ENCODE measurements around the gene DPCD. TPM values are rescaled to one million over a fixed set of nuclear protein-coding genes. Genes with fewer than 3 reads are reported as not detected.
"Not testable (repeated sequence)": the region's sequence is repeated elsewhere in the genome, so short reads cannot be mapped to it uniquely, and the experiment has no call there.

Gene DPCD
- total and polyA plus RNA-seq, 10 donors, result 3.2 to 9.6 (median 4.5) TPM

GRCh38 chr10:101580486-101581399 is 7.4 kb upstream of the DPCD start:
- Histone ChIP-seq H3K4me1 (peaks cover 0 to 2% (median 0%) of the 10 kb centered on the region in 6 donors), H3K27ac (no peak overlapping the region), H3K27me3 (replicated peaks in 1 of 7) (no peaks in the 10 kb centered on the region), H3K9me3 (no peaks in the 10 kb centered on the region), H3K4me3 (no peak overlapping the region), H3K36me3 (peaks cover 0 to 94% (median 48%) of the 10 kb centered on the region in 6 donors)
- no peak for DNase-seq
- 88 to 94% (median 92%) methylated on average over 8 to 10 of the region's 10 CpGs for WGBS, 5 donors
- intact Hi-C loops (cut with DNase I; ENCODE audit: low total_unique reads), result no loop called here
- TF ChIP-seq POLR2AphosphoS5 (IDR thresholded peaks at IDR 0.05) (no peak), CTCF (IDR thresholded peaks at IDR 0.05 in 8 of 11, conservative IDR thresholded peaks at IDR 0.05 in 3 of 11) (no peak), POLR2A (IDR thresholded peaks at IDR 0.05) (no peak)

- H3K27me3 ChIP-seq (replicated peaks in 1 of 7), result no peaks in the 10 kb centered on the region
- TF ChIP-seq POLR2AphosphoS5 (IDR thresholded peaks at IDR 0.05) (no peak), POLR2A (IDR thresholded peaks at IDR 0.05) (no peak), CTCF (IDR thresholded peaks at IDR 0.05 in 8 of 11, conservative IDR thresholded peaks at IDR 0.05 in 3 of 11) (no peak)
- H3K36me3 ChIP-seq, result peaks cover 0 to 51% (median 22%) of the 10 kb centered on the region in 6 donors
- H3K4me3 ChIP-seq, result no peak overlapping the region
- H3K9me3 ChIP-seq, result no peaks in the 10 kb centered on the region
- 90 to 97% (median 95%) methylated on average over 9 of the region's 9 CpGs for WGBS, 5 donors
- intact Hi-C loops (cut with DNase I; ENCODE audit: low total_unique reads), result no loop called here
- no peak overlapping the region for H3K27ac ChIP-seq
- peaks cover 10 to 35% (median 23%) of the 10 kb centered on the region in 6 donors for H3K4me1 ChIP-seq
- DNase-seq, result peak; percentile 63
Measured at GRCh38 chr10:101585841-101586240, 2.3 kb upstream of the DPCD start.

GRCh38 chr10:101588879-101589278 is 758 bp downstream of the DPCD start:
- Histone ChIP-seq H3K4me1 (peaks cover 10 to 40% (median 23%) of the 10 kb centered on the region in 6 donors), H3K27me3 (replicated peaks in 1 of 7) (no peaks in the 10 kb centered on the region), H3K4me3 (peak overlapping the region in 7 of 8 donors; percentile 72 to 98 (median 96)), H3K9me3 (no peaks in the 10 kb centered on the region), H3K36me3 (peaks cover 0 to 21% (median 9%) of the 10 kb centered on the region in 6 donors), H3K27ac (no peak overlapping the region)
- peak; percentile 47 for DNase-seq
- intact Hi-C loops (cut with DNase I; ENCODE audit: low total_unique reads), result no loop called here
- TF ChIP-seq POLR2AphosphoS5 (IDR thresholded peaks at IDR 0.05) (no peak), CTCF (IDR thresholded peaks at IDR 0.05 in 8 of 11, conservative IDR thresholded peaks at IDR 0.05 in 3 of 11) (no peak), POLR2A (IDR thresholded peaks at IDR 0.05) (no peak)
- 74 to 88% (median 85%) methylated on average over 5 of the region's 5 CpGs for WGBS, 5 donors

- H3K4me3 ChIP-seq; intact Hi-C loops (cut with DNase I; ENCODE audit: low total_unique reads); H3K27ac ChIP-seq; H3K9me3 ChIP-seq; H3K27me3 ChIP-seq (replicated peaks in 1 of 7); H3K36me3 ChIP-seq: not testable (repeated sequence)
- H3K4me1 ChIP-seq, result peaks cover 4 to 16% (median 9%) of the 10 kb centered on the region in 6 donors
- peak; percentile 3 for DNase-seq
- WGBS, 5 donors, result 57 to 88% (median 82%) methylated on average over 2 of the region's 2 CpGs
Measured at GRCh38 chr10:101593331-101593730, 5.2 kb downstream of the DPCD start.

All from spleen (tissue), 11 donors.